Cortex of kidney (tissue), 1 donor: ENCODE measurements around the gene SLC25A21.
"Not testable (repeated sequence)": the region's sequence is repeated elsewhere in the genome, so short reads cannot be mapped to it uniquely, and the experiment has no call there.

Experiments
- DNase-seq: peaks from one replicate; lab custom pipeline; 2025; lab: John Stamatoyannopoulos, UW

SLC25A21 gene

GRCh38 chr14:36941783-36942521 is 230.5 kb downstream of the SLC25A21 start:
- DNase-seq = no peak

GRCh38 chr14:36940476-36940875 is 231.9 kb downstream of the SLC25A21 start:
- no peak for DNase-seq

GRCh38 chr14:36939265-36939664 is 233.1 kb downstream of the SLC25A21 start:
- DNase-seq = no peak

- DNase-seq = no peak
These were observed 233.7 kb downstream of the SLC25A21 start for GRCh38 chr14:36938678-36939077.

- no peak for DNase-seq
These were observed 236.3 kb downstream of the SLC25A21 start for GRCh38 chr14:36935976-36936678.

GRCh38 chr14:36934304-36934703 is 238.1 kb downstream of the SLC25A21 start:
- DNase-seq = no peak

- no peak for DNase-seq
These were observed 240.6 kb downstream of the SLC25A21 start for GRCh38 chr14:36931791-36932190.

- DNase-seq = no peak
These were observed 244.0 kb downstream of the SLC25A21 start for GRCh38 chr14:36928432-36928831.

GRCh38 chr14:36925094-36925493 is 247.3 kb downstream of the SLC25A21 start:
- DNase-seq = no peak

- DNase-seq = no peak
These were observed 255.7 kb downstream of the SLC25A21 start for GRCh38 chr14:36916668-36917067.

- DNase-seq = no peak
These were observed 257.3 kb downstream of the SLC25A21 start for GRCh38 chr14:36915081-36915480.

- no peak for DNase-seq
These were observed 261.8 kb downstream of the SLC25A21 start for GRCh38 chr14:36910578-36910977.

- no peak for DNase-seq
These were observed 267.0 kb downstream of the SLC25A21 start for GRCh38 chr14:36905272-36905888.

GRCh38 chr14:36901861-36902260 is 270.5 kb downstream of the SLC25A21 start:
- DNase-seq = no peak

- DNase-seq = no peak
These were observed 271.6 kb downstream of the SLC25A21 start for GRCh38 chr14:36900846-36901245.

- DNase-seq = not testable (repeated sequence)
These were observed 276.1 kb downstream of the SLC25A21 start for GRCh38 chr14:36896300-36896699.

- no peak for DNase-seq
These were observed 288.4 kb downstream of the SLC25A21 start for GRCh38 chr14:36884049-36884448.

GRCh38 chr14:36880276-36880675 is 292.1 kb downstream of the SLC25A21 start:
- DNase-seq = no peak

GRCh38 chr14:36879558-36879957 is 292.8 kb downstream of the SLC25A21 start:
- no peak for DNase-seq

- DNase-seq = no peak
These were observed 297.8 kb downstream of the SLC25A21 start for GRCh38 chr14:36874396-36875138.

GRCh38 chr14:36870776-36871175 is 301.6 kb downstream of the SLC25A21 start:
- no peak for DNase-seq

GRCh38 chr14:36869125-36869524 is 303.3 kb downstream of the SLC25A21 start:
- DNase-seq = no peak
